ENCODE data around the gene NMUR1.

Gene NMUR1

DNA sequence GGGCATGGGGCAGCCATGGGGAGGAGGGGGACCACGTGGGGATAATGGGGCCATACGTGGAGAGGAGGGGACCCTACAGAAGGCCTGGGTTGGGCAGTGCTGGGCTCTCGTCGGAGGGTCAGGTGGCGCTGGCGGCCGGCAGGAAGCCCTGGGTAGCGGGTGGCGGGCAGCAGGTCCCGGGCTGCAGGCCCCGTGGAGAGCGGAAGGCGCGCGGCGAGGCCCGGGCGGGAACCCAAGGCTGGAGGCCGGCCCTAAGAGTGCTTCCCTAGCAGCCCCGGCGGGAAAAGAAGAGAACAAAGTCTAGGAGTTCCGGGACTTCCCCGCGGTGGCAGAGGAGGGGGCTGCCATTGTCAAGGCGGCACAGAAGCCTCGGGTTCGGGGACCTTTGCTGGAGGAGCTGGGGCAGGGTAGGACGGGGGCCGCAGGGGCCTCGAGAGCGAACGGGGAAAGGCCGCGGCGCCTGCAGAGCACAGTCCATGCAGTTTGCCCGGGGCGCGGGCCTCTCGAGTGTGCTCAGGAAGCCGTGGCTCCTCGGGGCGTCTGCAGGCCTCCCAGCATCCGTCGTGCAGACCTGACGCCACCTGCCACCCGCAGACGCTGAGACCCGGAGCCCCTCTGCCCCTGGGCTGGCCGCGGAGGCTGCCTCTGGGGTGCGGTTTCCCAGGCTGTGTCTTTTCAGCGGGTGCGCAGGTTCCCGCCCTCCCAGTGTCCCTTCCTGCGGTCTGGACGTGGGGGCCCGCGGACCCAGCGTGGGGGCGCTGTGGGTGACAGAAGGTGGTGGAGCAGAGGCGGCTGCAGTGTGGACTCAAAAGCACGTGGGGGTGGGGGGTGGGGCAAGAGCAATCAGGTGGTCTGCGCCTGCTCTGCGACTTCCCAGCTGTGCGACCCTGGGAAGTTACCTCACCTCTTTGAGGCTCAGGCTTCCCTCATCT is 46.6 kb downstream of the NMUR1 start:
- peak; percentile 29 for DNase-seq

DNA sequence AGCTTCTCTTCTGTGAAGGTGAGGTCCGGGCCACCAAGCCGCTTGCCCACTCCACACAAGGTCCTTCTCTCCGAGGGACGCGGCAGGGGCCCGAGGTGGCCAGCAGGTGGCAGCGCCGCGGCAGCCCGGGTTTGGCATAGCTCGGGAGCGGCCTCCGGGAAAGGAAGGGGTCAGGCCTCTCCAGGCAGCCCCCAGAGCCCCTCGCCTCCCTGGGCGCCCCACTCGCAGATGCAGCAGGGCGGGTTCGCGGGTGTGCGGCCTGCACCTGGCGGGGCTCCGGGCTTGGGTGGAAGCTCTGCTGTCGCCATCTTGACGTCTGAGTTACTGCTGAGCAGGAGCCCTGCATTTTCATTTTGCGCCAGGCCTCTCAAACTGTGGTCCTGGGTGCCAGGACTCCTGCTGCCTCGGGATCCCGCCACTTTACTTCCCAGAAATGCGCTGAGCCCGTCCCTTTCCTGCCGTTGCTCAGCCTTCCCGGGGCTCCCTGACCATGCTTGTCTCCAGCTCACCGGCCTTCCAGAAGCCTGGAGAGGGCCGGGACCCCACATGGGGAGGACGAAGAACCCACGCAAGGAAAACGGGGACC is 47.3 kb downstream of the NMUR1 start:
- peak; percentile 85 for DNase-seq

DNA sequence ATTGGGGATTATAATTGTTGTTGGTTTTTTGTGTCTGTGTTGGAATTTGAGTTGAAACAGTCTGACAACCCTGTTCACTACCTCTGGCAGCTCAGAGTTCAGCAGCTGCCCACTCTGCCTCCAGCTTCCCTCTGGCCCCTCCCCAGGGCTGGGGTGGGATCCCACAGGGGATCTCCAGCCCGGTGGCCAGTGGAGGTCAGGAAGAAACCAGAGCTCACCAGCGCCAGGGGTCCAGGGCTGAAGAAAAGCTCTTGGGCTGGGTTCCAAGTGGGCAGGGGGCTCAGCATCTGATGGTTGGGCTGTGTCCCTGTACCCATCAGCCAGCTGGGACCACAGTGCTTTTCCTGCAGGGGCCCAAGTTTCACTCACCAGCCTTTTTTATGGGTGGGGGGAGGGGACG is 49.5 kb downstream of the NMUR1 start:
- no peak for DNase-seq

DNA sequence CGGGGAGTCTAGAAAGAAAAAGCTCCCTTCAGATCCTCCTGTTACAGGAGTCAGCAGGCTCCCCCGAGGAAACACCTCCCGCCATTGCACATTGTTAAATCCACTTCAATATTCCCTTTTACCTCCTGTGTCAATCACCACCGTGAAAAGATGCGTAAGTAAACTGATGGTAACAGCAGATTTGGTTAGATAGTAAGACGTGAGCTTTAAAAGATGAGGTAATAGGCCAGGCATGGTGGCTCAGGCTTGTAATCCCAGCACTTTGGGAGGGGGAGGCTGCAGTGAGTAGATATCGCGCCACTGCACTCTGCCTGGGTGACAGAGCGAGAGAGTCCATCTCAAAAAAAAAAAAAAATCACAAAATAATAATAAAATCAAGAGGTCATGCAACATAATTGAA is 50.8 kb downstream of the NMUR1 start:
- DNase-seq, result no peak

DNA sequence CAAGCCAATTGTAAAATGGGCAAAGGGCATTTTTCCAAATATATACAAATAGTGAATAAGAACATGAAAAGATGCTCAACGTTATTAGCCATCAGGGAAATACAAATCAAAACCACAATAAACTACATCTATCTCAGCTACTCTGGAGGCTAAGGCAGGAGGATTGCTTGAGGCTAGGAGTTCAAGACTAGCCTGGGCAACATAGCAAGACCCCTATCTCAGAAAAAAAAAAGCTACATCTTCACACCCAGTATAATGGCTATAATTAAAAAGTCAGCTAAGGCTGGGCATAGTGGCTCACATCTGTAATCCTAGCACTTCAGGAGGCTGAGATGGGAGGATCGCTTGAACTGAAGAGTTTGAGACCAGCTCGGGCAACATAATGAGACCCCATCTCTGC is 53.3 kb downstream of the NMUR1 start:
- DNase-seq, result no peak

DNA sequence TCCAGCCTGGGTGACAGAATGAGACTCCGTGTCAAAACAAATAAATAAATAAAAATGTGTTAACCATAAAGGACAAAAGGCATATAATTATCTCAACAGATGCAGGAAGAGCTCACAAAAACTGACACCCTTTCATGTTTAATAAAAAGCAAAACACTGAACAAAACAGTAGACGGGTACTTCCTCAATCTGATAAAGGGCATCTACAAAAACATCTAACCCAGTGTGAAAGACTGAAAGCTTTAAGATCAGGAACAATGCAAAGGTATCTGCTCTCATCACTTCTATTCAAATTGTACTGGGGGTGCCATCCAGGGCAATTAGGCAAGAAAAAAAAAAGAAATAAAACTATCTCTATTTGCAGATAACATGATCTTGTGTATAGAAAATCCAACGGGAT is 54.3 kb downstream of the NMUR1 start:
- DNase-seq, result no peak
